Pancreas (tissue), 10 donors: ENCODE results near the gene METAP1D. TPM values are rescaled to one million over a fixed set of nuclear protein-coding genes. Genes with fewer than 3 reads are reported as not detected.

Experiments
- ATAC-seq, 4 donors: fragments of 200-7000 bp; cut with Tn5 transposase; one replicate each; pipeline versions ENCODE4 v1.8.0 to v1.9.1; 2020; ENCODE audit warnings: mild to moderate bottlenecking in 4 of 4, moderate library complexity in 4 of 4
- DNase-seq, 6 donors: peaks; one replicate each; pipeline ENCODE4 v3.0.0-alpha.2; 2020
- FAIRE-seq: peaks from 2 replicates; lab custom pipeline; 2012; peaks lifted over from hg19 to GRCh38; lab: Jason Lieb, UNC
- H3K27ac ChIP-seq, 4 donors: fragments of 200-600 bp; sonication (generic); 1 replicate in 3 of 4; 2 replicates in 1 of 4; pipeline versions ENCODE4 v1.5.0 to v1.8.0; 2020
- H3K27me3 ChIP-seq, 4 donors: fragments of 200-600 bp; one replicate each; pipeline ENCODE4 v1.8.0; 2021
- H3K36me3 ChIP-seq, 3 donors: fragments of 200-600 bp; sonication (generic) in 1 of 3; one replicate each; pipeline versions ENCODE4 v1.5.0 to v1.8.0; 2020 to 2021
- H3K4me1 ChIP-seq, 3 donors: fragments of 200-600 bp; one replicate each; pipeline ENCODE4 v1.8.0; 2021
- H3K4me3 ChIP-seq, 4 donors: fragments of 200-600 bp; sonication (generic) in 2 of 4; one replicate each; pipeline versions ENCODE4 v1.5.0 to v1.8.0; 2020 to 2021
- H3K9me3 ChIP-seq, 4 donors: fragments of 200-600 bp; one replicate each; pipeline ENCODE4 v1.8.0; 2021
- CTCF ChIP-seq, 4 donors: fragments of 200-600 bp; sonication (generic) in 3 of 4; IDR thresholded peaks; one replicate each; pipeline versions ENCODE4 v1.5.0 to v1.8.0; 2021; ENCODE audit warnings: antibody characterized with exemption in 4 of 4
- WGBS, 2 donors: extraction: QIAGEN DNeasy Blood & Tissue Kit; methylation state at CpG; one replicate each; pipeline ENCODE4 v1.1.7; 2013; 5-methylcytosine and 5-hydroxymethylcytosine counted together
- intact Hi-C, 3 donors: fragments of 100-400 bp; cut with DNase I; formaldehyde crosslinking; loops; one replicate each; pipeline versions ENCODE4 v1.11.1 to v1.14.2; 2022
- polyA plus RNA-seq, 2 donors: library from polyadenylated mRNA; stranded (reverse); fragments of 200-250 nt; gene quantifications; one replicate each; pipeline ENCODE4 v1.2.3, GENCODE V29; 2013
- total RNA-seq, 6 donors: library from RNA; stranded (reverse); fragmentation: NEBNext Ultra II Directional in 4 of 6; extraction: Animal tissue kit (Norgen Biotek cat#: 25700) in 4 of 6; gene quantifications; one replicate each; pipeline versions ENCODE4 v1.2.1 to v1.2.4, GENCODE V29; 2021 to 2023
- donor health status: healthy with polysubstance abuse.
- donor health status: DM: no; HTN: no; CAD: no; lungs with moderate emphysema.
- donor health status: DM: no; HTN: no; CAD: no.
- donor health status: control.
- donor health status: control.
- donor health status: Bipolar disorder and iron deficiency.
- donor health status: DM: yes; HTN: yes; CAD: no.
- donor health status: DM: no; HTN: no; CAD: no.
- donor health status: DM: no; HTN: no; CAD: no.
- donor health status: DM: yes; HTN: yes; CAD: no.

The METAP1D gene
- total and polyA plus RNA-seq, 8 donors, result 3.0 to 11.4 (median 4.6) TPM

DNA sequence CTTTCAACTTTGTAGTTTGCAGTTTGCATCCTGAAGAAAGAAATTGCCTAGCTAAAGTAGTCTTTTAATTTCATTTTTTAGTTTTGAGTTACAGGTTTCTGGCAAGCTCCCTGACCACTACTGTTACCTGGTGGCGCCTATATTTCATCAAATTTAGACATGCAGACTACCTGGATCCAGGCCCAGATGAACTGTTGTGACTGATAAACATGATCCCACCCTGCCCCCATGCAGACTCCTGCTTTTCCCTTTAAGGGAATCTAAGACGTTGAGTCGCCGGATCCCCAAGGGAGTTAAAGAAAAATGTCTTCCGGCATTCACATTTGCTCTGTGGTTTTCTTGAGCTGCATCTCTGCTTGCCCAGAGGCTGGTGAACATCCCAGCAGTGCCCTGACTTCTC is 22.2 kb downstream of the METAP1D start:
- DNase-seq, result no peak
- Histone ChIP-seq H3K27me3 (no peaks in the 10 kb centered on the region), H3K27ac (no peak overlapping the region), H3K9me3 (no peaks in the 10 kb centered on the region), H3K4me1 (no peaks in the 10 kb centered on the region), H3K36me3 (no peaks in the 10 kb centered on the region), H3K4me3 (no peak overlapping the region)
- intact Hi-C loops, result no loop called here
- no peak for TF ChIP-seq CTCF (IDR thresholded peaks at IDR 0.05)
- FAIRE-seq, result no peak
- WGBS, 2 donors, result 58 to 64% methylated on average over 5 of the region's 5 CpGs
- ATAC-seq, result no peak

DNA sequence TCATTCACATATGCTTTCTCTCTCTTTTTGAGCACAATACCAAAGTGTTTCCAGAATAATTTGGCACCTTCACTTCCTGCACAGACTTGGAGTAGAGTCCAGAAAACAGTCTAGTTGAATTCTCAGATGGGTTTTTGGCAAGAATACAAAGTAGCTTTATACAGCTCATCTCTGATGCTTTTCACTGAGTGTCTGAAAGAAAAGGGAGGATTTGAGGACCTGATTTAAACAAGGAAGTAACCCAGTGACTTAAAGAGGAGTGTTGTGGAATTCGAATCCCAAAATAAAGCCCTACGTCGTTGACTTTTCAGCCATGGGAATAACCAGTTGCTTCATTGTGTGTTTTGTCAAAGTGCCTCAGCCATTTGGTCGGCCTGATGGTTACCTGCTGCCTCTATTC is 31.8 kb downstream of the METAP1D start:
- FAIRE-seq, result no peak
- Histone ChIP-seq H3K27ac (no peak overlapping the region), H3K36me3 (no peaks in the 10 kb centered on the region), H3K9me3 (no peaks in the 10 kb centered on the region), H3K27me3 (no peaks in the 10 kb centered on the region), H3K4me1 (no peaks in the 10 kb centered on the region), H3K4me3 (no peak overlapping the region)
- no peak for DNase-seq
- WGBS, 2 donors, result 69 to 81% methylated on average over 4 of the region's 4 CpGs
- no peak for TF ChIP-seq CTCF (IDR thresholded peaks at IDR 0.05)
- ATAC-seq, result no peak
- intact Hi-C loops, result no loop called here

DNA sequence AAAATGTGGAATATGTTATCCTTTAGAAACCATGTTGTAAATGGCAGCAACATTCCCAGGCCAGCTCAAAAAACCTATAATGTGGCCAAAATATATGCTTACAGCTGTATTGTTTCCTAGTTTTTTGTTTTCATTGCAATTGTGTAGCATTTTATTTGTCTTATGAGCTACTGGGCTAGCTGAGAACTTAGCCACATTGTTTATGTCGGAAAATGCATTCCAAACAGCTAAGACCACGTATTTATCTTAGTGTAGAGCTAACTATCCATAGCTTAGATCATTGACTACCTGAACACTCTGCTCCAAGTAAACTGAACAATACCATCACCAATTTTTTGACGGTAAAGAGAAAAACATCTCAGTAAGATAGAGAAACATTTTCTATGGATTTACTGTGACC is 38.4 kb downstream of the METAP1D start:
- no peak for ATAC-seq
- no peak for DNase-seq
- Histone ChIP-seq H3K36me3 (no peaks in the 10 kb centered on the region), H3K4me1 (no peaks in the 10 kb centered on the region), H3K27me3 (no peaks in the 10 kb centered on the region), H3K4me3 (no peak overlapping the region), H3K9me3 (no peaks in the 10 kb centered on the region), H3K27ac (no peak overlapping the region)
- no peak for FAIRE-seq
- 87 to 94% methylated on average over 3 of the region's 3 CpGs for WGBS, 2 donors
- intact Hi-C loops, result no loop called here
- TF ChIP-seq CTCF (IDR thresholded peaks at IDR 0.05), result no peak

GRCh38 chr2:172038604-172039003 is 38.9 kb downstream of the METAP1D start:
- H3K4me3 ChIP-seq, result no peak overlapping the region
- no peaks in the 10 kb centered on the region for H3K36me3 ChIP-seq
- no peak overlapping the region for H3K27ac ChIP-seq
- no peaks in the 10 kb centered on the region for H3K4me1 ChIP-seq
- WGBS, 2 donors, result 85 to 88% methylated on average over 2 of the region's 2 CpGs
- DNase-seq, result no peak
- no peak for FAIRE-seq
- no peaks in the 10 kb centered on the region for H3K27me3 ChIP-seq
- intact Hi-C loops, result no loop called here
- TF ChIP-seq CTCF (IDR thresholded peaks at IDR 0.05), result no peak
- ATAC-seq, result no peak
- H3K9me3 ChIP-seq, result no peaks in the 10 kb centered on the region

DNA sequence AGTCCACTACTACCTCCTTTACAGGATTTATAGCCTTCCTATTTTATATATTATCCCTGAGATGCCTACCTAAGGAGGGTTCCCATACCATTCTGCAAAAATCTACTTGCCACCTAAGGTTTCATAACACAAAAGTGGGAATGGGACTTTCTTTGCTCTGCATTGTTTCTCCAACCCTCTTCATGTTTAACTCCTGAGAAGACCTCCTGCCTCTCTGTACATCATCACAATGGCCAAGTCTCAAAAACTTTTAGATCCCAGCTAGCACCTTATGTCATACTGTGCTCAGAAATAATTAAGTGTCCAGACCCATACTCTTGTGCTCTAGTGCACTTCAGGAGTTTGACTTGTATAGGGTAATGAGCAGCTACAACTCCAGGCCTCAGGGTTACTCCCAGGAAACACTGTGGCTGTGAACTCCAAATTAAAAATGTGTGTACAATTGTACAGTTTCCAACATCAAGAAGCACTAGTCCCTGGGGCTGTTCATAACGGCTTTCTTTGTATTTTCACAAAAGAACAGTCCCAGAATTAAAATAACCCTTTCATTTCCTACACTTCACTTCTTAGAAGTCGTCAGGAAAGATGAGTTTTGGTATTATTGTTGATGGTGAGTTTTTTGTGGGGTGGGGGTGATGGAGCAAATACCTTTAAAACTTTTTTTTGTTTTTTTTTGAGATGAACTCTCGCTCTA is 39.4 kb downstream of the METAP1D start:
- intact Hi-C loops, result no loop called here
- no peak for TF ChIP-seq CTCF (IDR thresholded peaks at IDR 0.05)
- DNase-seq (no peak), FAIRE-seq (no peak), ATAC-seq (no peak)
- no peaks in the 10 kb centered on the region for H3K27me3 ChIP-seq
- 81 to 88% methylated on average over 3 of the region's 3 CpGs for WGBS, 2 donors
- no peaks in the 10 kb centered on the region for H3K4me1 ChIP-seq
- no peak overlapping the region for H3K27ac ChIP-seq
- no peaks in the 10 kb centered on the region for H3K36me3 ChIP-seq
- no peaks in the 10 kb centered on the region for H3K9me3 ChIP-seq
- no peak overlapping the region for H3K4me3 ChIP-seq
